HCT116 (cell line): Measurements from ENCODE around the gene DTNB. TPM values are rescaled to one million over a fixed set of nuclear protein-coding genes. Genes with fewer than 3 reads are reported as not detected.

ENCODE experiments used
- ATAC-seq: fragments of 200-7000 bp; cut with Tn5 transposase; 2 replicates; pipeline ENCODE4 v1.9.1; 2020; ENCODE audit warnings: mild to moderate bottlenecking, moderate library complexity
- BruUV-seq: library from RNA; stranded (reverse); fragments of 400-500 nt; replicated peaks from 2 replicates; lab custom pipeline; 2021; lab: Mats Ljungman, UMichigan
- CTCF ChIA-PET: fragments of 300-600 bp; sonication (Branson Sonifier 250); formaldehyde crosslinking; loops from one replicate; lab custom pipeline; 2021; ENCODE audit warnings: antibody characterized with exemption; lab: Charles Lee
- POLR2A ChIA-PET: fragments of 300-600, 350-600 bp; sonication (Branson Sonifier 250); formaldehyde crosslinking; loops from one replicate; lab custom pipeline; 2021; ENCODE audit warnings: antibody characterized with exemption; lab: Charles Lee
- RAD21 ChIA-PET, 2 experiments: fragments of 300-600 bp; sonication (Branson Sonifier 250); formaldehyde crosslinking; loops; one replicate each; lab custom pipeline; 2023; ENCODE audit warnings: low total read pairs in 2 of 2; ENCODE audit not compliant: uncharacterized antibody in 2 of 2, unreplicated experiment in 2 of 2, low non-redundant PET in 1 of 2; lab: Charles Lee
- DNase-seq: peaks from one replicate; pipeline ENCODE4 v3.0.0-alpha.2; 2010; ENCODE audit warnings: low read depth, low spot score
- H2AFZ ChIP-seq: fragments of 200-600 bp; shearing (Covaris generic), sonication (generic); 2 replicates; pipeline ENCODE4 v1.6.1; 2017; ENCODE audit warnings: low read depth, mixed run types, mixed read lengths, antibody characterized with exemption, low read length; ENCODE audit not compliant: poor library complexity, severe bottlenecking
- H3K27ac ChIP-seq: 2 replicates; pipeline ENCODE4 v1.5.1; 2012; ENCODE audit warnings: low read depth, low read length
- H3K27me3 ChIP-seq: fragments of 200-600 bp; sonication (generic); 2 replicates; pipeline ENCODE4 v1.6.1; 2016; ENCODE audit warnings: mixed run types, low read length, mixed read lengths; ENCODE audit not compliant: insufficient read depth
- H3K36me3 ChIP-seq, 2 experiments: fragments of 200-500 bp in 1 of 2; fragments of 200-600 bp in 1 of 2; sonication (Bioruptor generic) in 1 of 2; sonication (generic) in 1 of 2; 2 replicates each; pipeline versions ENCODE4 v1.5.1 to v1.6.1; 2014 to 2016; ENCODE audit warnings: low read length in 2 of 2, inconsistent platforms in 1 of 2, mixed read lengths in 1 of 2, mixed run types in 1 of 2; ENCODE audit not compliant: insufficient read depth in 2 of 2, control insufficient read depth in 1 of 2
- H3K4me1 ChIP-seq, 2 experiments: fragments of 200-600 bp in 1 of 2; sonication (generic) in 1 of 2; 2 replicates each; pipeline versions ENCODE4 v1.5.1 to v1.6.1; 2012 to 2017; ENCODE audit warnings: low read length in 2 of 2, inconsistent platforms in 1 of 2, mild to moderate bottlenecking in 1 of 2, mixed read lengths in 1 of 2, mixed run types in 1 of 2, moderate library complexity in 1 of 2; ENCODE audit not compliant: insufficient read depth in 2 of 2, control insufficient read depth in 1 of 2
- H3K4me2 ChIP-seq: fragments of 200-600 bp; sonication (generic); 2 replicates; pipeline ENCODE4 v1.6.1; 2017; ENCODE audit warnings: mixed run types, low read length, mixed read lengths
- H3K4me3 ChIP-seq, 2 experiments: fragments of 200-600 bp in 1 of 2; sonication (generic) in 1 of 2; replicated peaks in 1 of 2; 2 replicates each; pipeline ENCODE4 v1.5.1; 2011 to 2016; ENCODE audit warnings: low read length in 2 of 2, control low read depth in 1 of 2, low read depth in 1 of 2, mild to moderate bottlenecking in 1 of 2, mixed read lengths in 1 of 2, mixed run types in 1 of 2
- H3K79me2 ChIP-seq: fragments of 200-600 bp; sonication (generic); 2 replicates; pipeline ENCODE4 v1.6.1; 2017; ENCODE audit warnings: mild to moderate bottlenecking, mixed run types, low read length, moderate library complexity, mixed read lengths; ENCODE audit not compliant: insufficient read depth
- H3K9ac ChIP-seq: fragments of 200-600 bp; sonication (generic); 2 replicates; pipeline ENCODE4 v1.6.1; 2016; ENCODE audit warnings: low read length, mixed read lengths
- H3K9me2 ChIP-seq: fragments of 200-600 bp; sonication (generic), shearing (Covaris generic); 2 replicates; pipeline ENCODE4 v1.6.1; 2017; ENCODE audit warnings: mixed run types, mild to moderate bottlenecking, moderate library complexity; ENCODE audit not compliant: insufficient read depth
- H3K9me3 ChIP-seq, 2 experiments: fragments of 200-500 bp in 1 of 2; fragments of 200-600 bp in 1 of 2; sonication (Bioruptor generic) in 1 of 2; sonication (generic) in 1 of 2; 2 replicates each; pipeline ENCODE4 v1.6.1; 2014 to 2017; ENCODE audit warnings: low read length in 2 of 2, mixed read lengths in 2 of 2, inconsistent platforms in 1 of 2, low read depth in 1 of 2, mild to moderate bottlenecking in 1 of 2, mixed run types in 1 of 2, moderate library complexity in 1 of 2; ENCODE audit not compliant: control insufficient read depth in 1 of 2, insufficient read depth in 1 of 2
- H4K20me1 ChIP-seq: fragments of 200-600 bp; sonication (generic), shearing (Covaris generic); 2 replicates; pipeline ENCODE4 v1.6.1; 2017; ENCODE audit warnings: mixed run types, mild to moderate bottlenecking, moderate library complexity; ENCODE audit not compliant: insufficient read depth
- EGR1 ChIP-seq: IDR thresholded peaks from 2 replicates; pipeline ENCODE4 v1.6.1; 2012; ENCODE audit warnings: low read depth
- JUND ChIP-seq: IDR thresholded peaks from 2 replicates; pipeline ENCODE4 v1.6.1; 2012
- RAD21 ChIP-seq: IDR thresholded peaks from 2 replicates; pipeline ENCODE4 v1.6.1; 2012; ENCODE audit warnings: low read depth, mild to moderate bottlenecking
- SIN3A ChIP-seq: IDR thresholded peaks from 2 replicates; pipeline ENCODE4 v1.6.1; 2012; ENCODE audit warnings: low read depth
- TCF7L2 ChIP-seq: IDR thresholded peaks from 2 replicates; pipeline ENCODE4 v1.7.0; 2011; ENCODE audit warnings: borderline replicate concordance, inconsistent platforms; ENCODE audit not compliant: insufficient read depth, insufficient read length; ENCODE audit errors: extremely low read depth
- YY1 ChIP-seq: IDR thresholded peaks from 2 replicates; pipeline ENCODE4 v1.6.1; 2011; ENCODE audit warnings: low read length, low read depth, moderate library complexity, mild to moderate bottlenecking; ENCODE audit not compliant: insufficient replicate concordance; ENCODE audit errors: extremely low read depth
- ZFX ChIP-seq: fragments of 450-650 bp; IDR thresholded peaks from 2 replicates; pipeline ENCODE4 v1.6.1; 2017
- ZNF274 ChIP-seq: fragments of 200-500 bp; sonication (Bioruptor generic); IDR thresholded peaks from 2 replicates; pipeline ENCODE4 v1.6.1; 2014; ENCODE audit warnings: mild to moderate bottlenecking, low read depth, low read length, inconsistent platforms
- intact Hi-C: fragments of 100-400 bp; cut with micrococcal nuclease; formaldehyde crosslinking; loops from 2 replicates; pipeline ENCODE4 v1.10.0; 2022
- total RNA-seq: library from RNA; stranded (reverse); gene quantifications from one replicate; pipeline ENCODE4 v1.2.1, GENCODE V29; 2021; ENCODE audit not compliant: unreplicated experiment
- TF ChIP-seq, protein P1 (sequence below), 3 experiments: fragments of 200-600 bp in 1 of 3; sonication (generic) in 1 of 3; IDR thresholded peaks in 2 of 3; conservative IDR thresholded peaks in 1 of 3; 2 replicates each; pipeline ENCODE4 v1.5.1; 2012 to 2017; ENCODE audit warnings: low read depth in 2 of 3, low read length in 2 of 3, antibody characterized with exemption in 1 of 3, borderline replicate concordance in 1 of 3, control low read depth in 1 of 3, mild to moderate bottlenecking in 1 of 3, mixed read lengths in 1 of 3, mixed run types in 1 of 3, moderate library complexity in 1 of 3; ENCODE audit not compliant: insufficient read depth in 1 of 3
- TF ChIP-seq, protein P2 (sequence below): IDR thresholded peaks from 2 replicates; pipeline ENCODE4 v1.6.1; 2012
- TF ChIP-seq, protein P3 (sequence below): IDR thresholded peaks from 2 replicates; pipeline ENCODE4 v1.6.1; 2012; ENCODE audit warnings: low read depth

DTNB gene
- total RNA-seq, 1 experiment from 2014 or later = 30.2 TPM

DNA sequence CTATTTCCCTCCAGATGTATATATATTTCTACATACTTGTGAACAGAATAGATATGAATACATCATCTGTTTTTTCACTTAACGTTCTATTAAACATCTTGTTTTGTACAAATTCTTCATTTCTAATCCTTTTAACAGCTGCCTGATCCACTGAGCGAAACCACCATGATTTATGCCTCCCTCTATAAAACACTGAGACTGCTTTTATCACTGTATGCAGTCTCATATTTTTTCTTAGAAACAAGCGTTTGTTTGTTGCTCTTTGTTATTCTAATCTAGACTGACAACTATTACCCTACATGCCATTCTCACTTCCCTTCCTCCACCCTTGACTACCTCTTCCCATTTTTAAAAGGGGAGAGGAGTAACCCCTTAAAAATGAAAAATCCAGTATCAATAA is 88.2 kb downstream of the DTNB start:
- no peak overlapping the region for H2AFZ ChIP-seq
- H3K36me3 ChIP-seq = no peaks in the 10 kb centered on the region
- no peaks in the 10 kb centered on the region for H3K4me1 ChIP-seq
- H3K4me2 ChIP-seq = no peak overlapping the region
- H3K9me3 ChIP-seq = no peaks in the 10 kb centered on the region
- intact Hi-C loops = no loop called here
- H3K4me3 ChIP-seq = no peak overlapping the region
- DNase-seq (no peak), ATAC-seq (no peak)
- H3K79me2 ChIP-seq = no peaks in the 10 kb centered on the region
- POLR2A ChIA-PET = no interaction called here
- H3K27me3 ChIP-seq = no peaks in the 10 kb centered on the region
- RAD21 ChIA-PET = no interaction called here
- CTCF ChIA-PET = no interaction called here
- no peaks in the 10 kb centered on the region for H4K20me1 ChIP-seq
- H3K9me2 ChIP-seq = no peaks in the 10 kb centered on the region
- no peak overlapping the region for H3K9ac ChIP-seq
- no TSS peak for BruUV-seq
- no peak overlapping the region for H3K27ac ChIP-seq
- no peak for TF ChIP-seq ZFX
- no peak for TF ChIP-seq YY1
- TF ChIP-seq TCF7L2 = no peak

DNA sequence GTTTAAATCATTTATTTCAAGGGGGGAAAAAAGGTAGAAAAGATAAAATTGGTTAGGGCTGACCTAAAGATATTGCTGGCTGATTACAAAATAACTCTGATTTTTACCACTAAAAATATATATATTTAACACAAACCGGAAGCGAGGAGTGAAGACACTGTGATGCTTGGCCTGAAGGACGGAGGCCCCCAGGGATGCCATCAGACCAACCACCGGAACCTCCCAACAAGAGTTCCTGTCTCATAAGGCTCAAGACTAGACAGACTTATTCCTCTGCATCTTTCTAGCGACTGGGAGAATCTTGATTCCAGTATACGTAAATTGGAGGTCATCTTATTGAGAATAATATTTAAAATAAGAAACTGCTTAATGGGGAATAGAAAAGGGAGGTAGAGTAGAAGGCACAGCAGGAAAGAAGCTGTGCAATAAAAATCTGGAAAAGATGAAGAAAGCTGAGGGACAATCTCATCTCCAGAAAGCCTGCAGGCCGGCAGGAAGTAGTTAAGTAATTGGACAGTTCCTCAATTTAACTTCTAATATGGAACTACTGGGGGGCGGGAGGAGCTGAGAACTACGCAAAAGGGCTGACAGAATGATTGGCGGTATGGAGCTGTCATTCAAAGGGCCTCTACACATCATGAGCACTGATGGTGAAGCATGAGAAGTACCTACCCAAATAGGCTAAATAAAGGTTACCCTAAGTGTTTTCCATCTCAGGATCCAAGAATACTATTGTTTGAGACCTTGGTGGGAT is 91.1 kb downstream of the DTNB start:
- Histone ChIP-seq H3K79me2 (no peaks in the 10 kb centered on the region), H4K20me1 (no peaks in the 10 kb centered on the region), H3K27ac (no peak overlapping the region), H3K4me3 (no peak overlapping the region), H3K9ac (no peak overlapping the region), H2AFZ (no peak overlapping the region), H3K9me2 (no peaks in the 10 kb centered on the region), H3K4me1 (no peaks in the 10 kb centered on the region), H3K36me3 (no peaks in the 10 kb centered on the region), H3K4me2 (no peak overlapping the region), H3K27me3 (no peaks in the 10 kb centered on the region), H3K9me3 (no peaks in the 10 kb centered on the region)
- ChIA-PET CTCF (interaction anchor here (1.0 kb wide), 1 partner anchor 205 kb away, joined by 3 read pairs; no protein-coding TSS in a partner anchor), POLR2A (no interaction called here), RAD21 (no interaction called here)
- TF ChIP-seq ZNF274 (no peak), EGR1 (no peak), TCF7L2 (no peak), JUND (no peak), SIN3A (no peak), ZFX (no peak), RAD21 (no peak)
- TF ChIP-seq, protein P1, sequence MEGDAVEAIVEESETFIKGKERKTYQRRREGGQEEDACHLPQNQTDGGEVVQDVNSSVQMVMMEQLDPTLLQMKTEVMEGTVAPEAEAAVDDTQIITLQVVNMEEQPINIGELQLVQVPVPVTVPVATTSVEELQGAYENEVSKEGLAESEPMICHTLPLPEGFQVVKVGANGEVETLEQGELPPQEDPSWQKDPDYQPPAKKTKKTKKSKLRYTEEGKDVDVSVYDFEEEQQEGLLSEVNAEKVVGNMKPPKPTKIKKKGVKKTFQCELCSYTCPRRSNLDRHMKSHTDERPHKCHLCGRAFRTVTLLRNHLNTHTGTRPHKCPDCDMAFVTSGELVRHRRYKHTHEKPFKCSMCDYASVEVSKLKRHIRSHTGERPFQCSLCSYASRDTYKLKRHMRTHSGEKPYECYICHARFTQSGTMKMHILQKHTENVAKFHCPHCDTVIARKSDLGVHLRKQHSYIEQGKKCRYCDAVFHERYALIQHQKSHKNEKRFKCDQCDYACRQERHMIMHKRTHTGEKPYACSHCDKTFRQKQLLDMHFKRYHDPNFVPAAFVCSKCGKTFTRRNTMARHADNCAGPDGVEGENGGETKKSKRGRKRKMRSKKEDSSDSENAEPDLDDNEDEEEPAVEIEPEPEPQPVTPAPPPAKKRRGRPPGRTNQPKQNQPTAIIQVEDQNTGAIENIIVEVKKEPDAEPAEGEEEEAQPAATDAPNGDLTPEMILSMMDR (IDR thresholded peaks at IDR 0.05 in 2 of 3, conservative IDR thresholded peaks at IDR 0.05 in 1 of 3; ENCODE audit: borderline replicate concordance in 1 of 3, insufficient read depth in 1 of 3, low read depth in 2 of 3, low read length in 2 of 3) = no peak
- TF ChIP-seq, protein P2, sequence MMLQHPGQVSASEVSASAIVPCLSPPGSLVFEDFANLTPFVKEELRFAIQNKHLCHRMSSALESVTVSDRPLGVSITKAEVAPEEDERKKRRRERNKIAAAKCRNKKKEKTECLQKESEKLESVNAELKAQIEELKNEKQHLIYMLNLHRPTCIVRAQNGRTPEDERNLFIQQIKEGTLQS = no peak
- TF ChIP-seq, protein P3, sequence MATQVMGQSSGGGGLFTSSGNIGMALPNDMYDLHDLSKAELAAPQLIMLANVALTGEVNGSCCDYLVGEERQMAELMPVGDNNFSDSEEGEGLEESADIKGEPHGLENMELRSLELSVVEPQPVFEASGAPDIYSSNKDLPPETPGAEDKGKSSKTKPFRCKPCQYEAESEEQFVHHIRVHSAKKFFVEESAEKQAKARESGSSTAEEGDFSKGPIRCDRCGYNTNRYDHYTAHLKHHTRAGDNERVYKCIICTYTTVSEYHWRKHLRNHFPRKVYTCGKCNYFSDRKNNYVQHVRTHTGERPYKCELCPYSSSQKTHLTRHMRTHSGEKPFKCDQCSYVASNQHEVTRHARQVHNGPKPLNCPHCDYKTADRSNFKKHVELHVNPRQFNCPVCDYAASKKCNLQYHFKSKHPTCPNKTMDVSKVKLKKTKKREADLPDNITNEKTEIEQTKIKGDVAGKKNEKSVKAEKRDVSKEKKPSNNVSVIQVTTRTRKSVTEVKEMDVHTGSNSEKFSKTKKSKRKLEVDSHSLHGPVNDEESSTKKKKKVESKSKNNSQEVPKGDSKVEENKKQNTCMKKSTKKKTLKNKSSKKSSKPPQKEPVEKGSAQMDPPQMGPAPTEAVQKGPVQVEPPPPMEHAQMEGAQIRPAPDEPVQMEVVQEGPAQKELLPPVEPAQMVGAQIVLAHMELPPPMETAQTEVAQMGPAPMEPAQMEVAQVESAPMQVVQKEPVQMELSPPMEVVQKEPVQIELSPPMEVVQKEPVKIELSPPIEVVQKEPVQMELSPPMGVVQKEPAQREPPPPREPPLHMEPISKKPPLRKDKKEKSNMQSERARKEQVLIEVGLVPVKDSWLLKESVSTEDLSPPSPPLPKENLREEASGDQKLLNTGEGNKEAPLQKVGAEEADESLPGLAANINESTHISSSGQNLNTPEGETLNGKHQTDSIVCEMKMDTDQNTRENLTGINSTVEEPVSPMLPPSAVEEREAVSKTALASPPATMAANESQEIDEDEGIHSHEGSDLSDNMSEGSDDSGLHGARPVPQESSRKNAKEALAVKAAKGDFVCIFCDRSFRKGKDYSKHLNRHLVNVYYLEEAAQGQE = no peak
- no TSS peak for BruUV-seq
- ATAC-seq (no peak), DNase-seq (no peak)
- intact Hi-C loops = no loop called here
